Measurements from ENCODE around the gene OLA1. TPM values are rescaled to one million over a fixed set of nuclear protein-coding genes. Genes with fewer than 3 reads are reported as not detected.

OLA1 gene
- total RNA-seq, 1 experiment from 2014 or later: 126 TPM

DNA sequence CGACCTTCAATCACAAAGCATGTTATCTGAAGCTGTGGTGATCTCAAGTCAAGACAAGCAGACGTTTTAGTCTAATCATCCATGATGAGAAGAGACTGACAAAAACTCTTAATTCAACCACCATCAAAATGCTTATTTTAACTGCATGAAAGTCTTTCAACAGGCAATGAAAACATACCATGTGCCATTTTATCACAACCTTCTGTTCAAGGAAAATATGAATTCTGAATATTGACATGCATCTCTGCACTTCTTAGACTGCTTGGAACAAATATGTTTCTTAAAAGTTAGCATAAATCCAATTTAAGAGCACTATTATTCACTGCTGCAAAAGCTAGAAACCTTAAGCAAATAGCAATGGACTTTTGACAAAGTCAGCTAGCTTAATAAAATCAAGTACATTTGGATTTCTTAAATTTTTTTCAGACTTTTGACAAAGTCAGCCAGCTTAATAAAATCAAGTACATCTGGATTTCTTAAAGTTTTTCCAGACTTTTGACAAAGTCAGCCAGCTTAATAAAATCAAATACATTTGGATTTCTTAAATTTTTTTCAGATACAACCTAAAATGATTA is 70.9 kb downstream of the OLA1 start:
- no TSS peak for BruUV-seq (replicated peaks)
- peaks cover 8% of the 10 kb centered on the region for H3K4me1 ChIP-seq (ENCODE audit: control insufficient read depth, insufficient read depth, low read length)
- CTCF ChIA-PET: no interaction called here
- no peak overlapping the region for H3K27ac ChIP-seq (ENCODE audit: low read length)
- no peak overlapping the region for H3K4me3 ChIP-seq (ENCODE audit: low read depth in 2 of 2, low read length in 2 of 2)
- no peaks in the 10 kb centered on the region; the same call in 1 of the 2 replicates for H3K36me3 ChIP-seq (ENCODE audit: control insufficient read depth, insufficient read depth, low read length)
- in situ Hi-C loops (cut with HindIII; ENCODE audit: low pct_unique_long_range_greater_than_20kb, low sequenced_read_pairs): no loop called here
- ATAC-seq (no peak), DNase-seq (ENCODE audit: low read depth, low spot score) (no peak)
- TF ChIP-seq CTCF (IDR thresholded peaks at IDR 0.05): no peak
- no peak for TF ChIP-seq REST (IDR thresholded peaks at IDR 0.05; ENCODE audit: insufficient read depth in 1 of 2, low read depth in 2 of 2, low read length in 1 of 2)
- TF ChIP-seq TCF7L2 (IDR thresholded peaks at IDR 0.05; ENCODE audit: low read depth, low read length): no peak
- TF ChIP-seq SIN3A (IDR thresholded peaks at IDR 0.05; ENCODE audit: borderline replicate concordance, insufficient read depth, low read depth, low read length): no peak
- TF ChIP-seq POLR2AphosphoS5 (IDR thresholded peaks at IDR 0.05; ENCODE audit: low read depth, low read length): no peak
- POLR2A ChIA-PET: no interaction called here
- H3K9me3 ChIP-seq (ENCODE audit: control insufficient read depth, insufficient read depth, low read depth, low read length): peaks cover 9% of the 10 kb centered on the region; the same call in 1 of the 2 replicates
- H3K27me3 ChIP-seq (ENCODE audit: control insufficient read depth, insufficient read depth, low read length): no peaks in the 10 kb centered on the region
- intact Hi-C loops (cut with micrococcal nuclease; ENCODE audit: unreplicated experiment): no loop called here

DNA sequence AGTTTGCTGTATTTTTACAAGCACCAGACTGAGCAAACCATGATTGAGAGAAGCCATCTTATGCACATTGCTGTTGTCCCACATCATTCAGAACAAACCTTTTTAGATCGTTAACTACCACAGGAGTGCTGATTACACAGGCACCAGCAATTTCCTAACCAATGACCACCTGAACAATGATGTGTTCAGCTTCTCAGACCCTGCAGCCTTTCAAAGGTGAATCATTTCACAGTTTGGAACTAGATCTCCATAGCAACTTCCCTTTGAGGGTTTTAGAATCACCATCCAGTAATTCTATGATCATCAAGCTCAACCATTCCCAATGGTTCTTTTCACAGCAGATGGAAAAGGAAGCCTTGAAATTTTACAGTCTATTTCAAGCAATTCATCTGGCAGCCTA is 71.4 kb downstream of the OLA1 start:
- no peaks in the 10 kb centered on the region; the same call in 1 of the 2 replicates for H3K36me3 ChIP-seq (ENCODE audit: control insufficient read depth, insufficient read depth, low read length)
- H3K4me3 ChIP-seq (ENCODE audit: low read depth in 2 of 2, low read length in 2 of 2): no peak overlapping the region
- DNase-seq (ENCODE audit: low read depth, low spot score) (no peak), ATAC-seq (no peak)
- H3K27ac ChIP-seq (ENCODE audit: low read length): no peak overlapping the region
- POLR2A ChIA-PET: no interaction called here
- H3K9me3 ChIP-seq (ENCODE audit: control insufficient read depth, insufficient read depth, low read depth, low read length): peaks cover 9% of the 10 kb centered on the region; the same call in 1 of the 2 replicates
- H3K4me1 ChIP-seq (ENCODE audit: control insufficient read depth, insufficient read depth, low read length): peaks cover 8% of the 10 kb centered on the region
- in situ Hi-C loops (cut with HindIII; ENCODE audit: low pct_unique_long_range_greater_than_20kb, low sequenced_read_pairs) (no loop called here), intact Hi-C loops (cut with micrococcal nuclease; ENCODE audit: unreplicated experiment) (no loop called here)
- TF ChIP-seq SIN3A (IDR thresholded peaks at IDR 0.05; ENCODE audit: borderline replicate concordance, insufficient read depth, low read depth, low read length): no peak
- TF ChIP-seq POLR2AphosphoS5 (IDR thresholded peaks at IDR 0.05; ENCODE audit: low read depth, low read length): no peak
- TF ChIP-seq CTCF (IDR thresholded peaks at IDR 0.05): no peak
- TF ChIP-seq REST (IDR thresholded peaks at IDR 0.05; ENCODE audit: insufficient read depth in 1 of 2, low read depth in 2 of 2, low read length in 1 of 2): no peak
- no peak for TF ChIP-seq TCF7L2 (IDR thresholded peaks at IDR 0.05; ENCODE audit: low read depth, low read length)
- CTCF ChIA-PET: no interaction called here
- BruUV-seq (replicated peaks): no TSS peak
- H3K27me3 ChIP-seq (ENCODE audit: control insufficient read depth, insufficient read depth, low read length): no peaks in the 10 kb centered on the region
